B cell (primary cell): ENCODE measurements around the gene DEFB123. TPM values are rescaled to one million over a fixed set of nuclear protein-coding genes. Genes with fewer than 3 reads are reported as not detected.

Experiments
- ATAC-seq: fragments of 200-7000 bp; cut with Tn5 transposase; one replicate; pipeline ENCODE4 v1.10.0; 2021; ENCODE audit warnings: low read depth, mild to moderate bottlenecking, moderate number of reproducible peaks, moderate library complexity
- CTCF ChIA-PET: fragments of 350-600 bp; sonication (Branson Sonifier 250); formaldehyde crosslinking; loops from one replicate; lab custom pipeline; 2021; ENCODE audit warnings: antibody characterized with exemption, inconsistent platforms; lab: Charles Lee
- POLR2A ChIA-PET: fragments of 350-600 bp; sonication (Branson Sonifier 250); formaldehyde crosslinking; loops from one replicate; lab custom pipeline; 2021; ENCODE audit warnings: antibody characterized with exemption; lab: Charles Lee
- DNase-seq: peaks from one replicate; pipeline ENCODE4 v3.0.0; 2013
- H2AFZ ChIP-seq: 2 replicates; pipeline ENCODE4 v1.6.1; 2012; ENCODE audit warnings: mild to moderate bottlenecking, low read depth, low read length; ENCODE audit not compliant: insufficient read depth, poor library complexity, severe bottlenecking
- H3K27ac ChIP-seq, 2 donors: 1 replicate in 1 of 2; 2 replicates in 1 of 2; pipeline ENCODE4 v1.5.1; 2012 to 2013; ENCODE audit warnings: low read length in 2 of 2, mild to moderate bottlenecking in 2 of 2, moderate library complexity in 1 of 2
- H3K27me3 ChIP-seq, 4 experiments: fragments of 200-600 bp in 1 of 4; sonication (generic) in 1 of 4; replicated peaks in 1 of 4; 1 replicate in 2 of 4; 2 replicates in 2 of 4; pipeline versions ENCODE4 v1.6.1 to v1.7.0; 2013 to 2016; ENCODE audit warnings: low read length in 3 of 4, mild to moderate bottlenecking in 2 of 4, mixed read lengths in 1 of 4, moderate library complexity in 1 of 4; ENCODE audit not compliant: insufficient read depth in 4 of 4, control insufficient read depth in 3 of 4; ENCODE audit errors: control extremely low read depth in 1 of 4
- H3K36me3 ChIP-seq, 2 experiments: replicated peaks in 1 of 2; 1 replicate in 1 of 2; 2 replicates in 1 of 2; pipeline versions ENCODE4 v1.6.1 to v1.7.1; 2013; ENCODE audit warnings: low read length in 1 of 2; ENCODE audit not compliant: insufficient read depth in 2 of 2, control insufficient read depth in 1 of 2; ENCODE audit errors: control extremely low read depth in 1 of 2, extremely low read depth in 1 of 2
- H3K4me1 ChIP-seq, 2 donors: fragments of 200-600 bp in 1 of 2; sonication (generic) in 1 of 2; 1 replicate in 1 of 2; 2 replicates in 1 of 2; pipeline versions ENCODE4 v1.5.1 to v1.6.1; 2013 to 2017; ENCODE audit warnings: low read length in 2 of 2; ENCODE audit not compliant: control insufficient read depth in 2 of 2, insufficient read depth in 2 of 2
- H3K4me2 ChIP-seq: replicated peaks from 2 replicates; pipeline ENCODE3; 2012; ENCODE audit warnings: mild to moderate bottlenecking, low read depth, low read length; ENCODE audit not compliant: poor library complexity, severe bottlenecking
- H3K4me3 ChIP-seq, 5 experiments: fragments of 200-600 bp in 1 of 5; sonication (generic) in 1 of 5; 1 replicate in 3 of 5; 2 replicates in 2 of 5; pipeline versions ENCODE4 v1.5.1 to v1.7.0; 2011 to 2016; ENCODE audit warnings: low read length in 4 of 5, mild to moderate bottlenecking in 4 of 5, low read depth in 2 of 5, control low read depth in 1 of 5, moderate library complexity in 1 of 5; ENCODE audit not compliant: insufficient read depth in 1 of 5; ENCODE audit errors: control extremely low read depth in 1 of 5, extremely low read depth in 1 of 5
- H3K79me2 ChIP-seq: fragments of 200-600 bp; sonication (generic); one replicate; pipeline ENCODE4 v1.6.0; 2016; ENCODE audit warnings: low read length; ENCODE audit not compliant: control insufficient read depth, insufficient read depth
- H3K9ac ChIP-seq: fragments of 200-600 bp; sonication (generic); 2 replicates; pipeline ENCODE4 v1.6.1; 2017; ENCODE audit warnings: mild to moderate bottlenecking, low read length, moderate library complexity
- H3K9me3 ChIP-seq, 3 donors: one replicate each; pipeline versions ENCODE4 v1.6.1 to v1.7.1; 2013; ENCODE audit warnings: low read length in 2 of 3; ENCODE audit not compliant: control insufficient read depth in 2 of 3, insufficient read depth in 1 of 3; ENCODE audit errors: control extremely low read depth in 1 of 3
- H4K20me1 ChIP-seq: 2 replicates; pipeline ENCODE4 v1.6.0; 2012; ENCODE audit warnings: mild to moderate bottlenecking, low read length; ENCODE audit not compliant: insufficient read depth, control insufficient read depth, poor library complexity, severe bottlenecking
- H3K27ac Mint-ChIP-seq: one replicate; pipeline ENCODE4 v1.8.0; 2021; ENCODE audit warnings: mixed read lengths
- H3K27me3 Mint-ChIP-seq: one replicate; pipeline ENCODE4 v1.8.0; 2021; ENCODE audit warnings: mixed read lengths
- H3K4me1 Mint-ChIP-seq: one replicate; pipeline ENCODE4 v1.8.0; 2021; ENCODE audit warnings: mixed read lengths
- H3K4me3 Mint-ChIP-seq: one replicate; pipeline ENCODE4 v1.8.0; 2021; ENCODE audit warnings: mixed read lengths
- H3K9me3 Mint-ChIP-seq: one replicate; pipeline ENCODE4 v1.8.0; 2022; ENCODE audit warnings: mixed read lengths; ENCODE audit not compliant: insufficient read depth
- EZH2 ChIP-seq: IDR thresholded peaks from 2 replicates; pipeline ENCODE4 v1.6.1; 2012; ENCODE audit warnings: borderline replicate concordance, low read depth, mild to moderate bottlenecking, moderate library complexity, low read length; ENCODE audit not compliant: insufficient read depth, poor library complexity, severe bottlenecking
- WGBS: methylation state at CpG from one replicate; pipeline ENCODE4 v1.1.5; 2013; ENCODE audit warnings: missing lambda C conversion rate; ENCODE audit not compliant: insufficient coverage; 5-methylcytosine and 5-hydroxymethylcytosine counted together
- intact Hi-C: fragments of 100-400 bp; cut with micrococcal nuclease; formaldehyde crosslinking; loops from one replicate; pipeline ENCODE4 v1.10.0; 2022
- polyA plus RNA-seq: library from polyadenylated mRNA; depleted of rRNA; stranded (reverse); fragments of >200 nt; gene quantifications from 2 replicates; pipeline ENCODE4 v1.2.3, GENCODE V29; 2012
- total RNA-seq, 2 donors: library from RNA; stranded (reverse); fragments of 120-200 nt in 1 of 2; gene quantifications; 1 replicate in 1 of 2; 2 replicates in 1 of 2; pipeline versions ENCODE4 v1.2.3 to v1.2.4, GENCODE V29; 2013 to 2022
- TF ChIP-seq, protein P1 (sequence below): fragments of 200-600 bp; IDR thresholded peaks from one replicate; pipeline ENCODE4 v1.8.0; 2022; ENCODE audit warnings: antibody characterized with exemption, mild to moderate bottlenecking

DEFB123 gene
- total and polyA plus RNA-seq, 2 donors (not counting 1 experiment from before 2014, with no cell fraction given), result not detected

GRCh38 chr20:31406115-31406514 lies 34.3 kb upstream of the DEFB123 start, which contains the start of gene DEFB121:
Gene DEFB121 (minus strand): TSS chr20:31406215. CDS start chr20:31406152, 63 bp downstream.
- POLR2A ChIA-PET, result no interaction called here
- H3K4me3 ChIP-seq, result no peak within 1 kb of the TSS
- CTCF ChIA-PET, result no interaction called here
- DNase-seq, result no peak
- no peak within 1 kb of the TSS for H2AFZ ChIP-seq
- peaks cover 0 to 3% (median 0%) of the 10 kb centered on the region in 3 donors for H3K9me3 ChIP-seq
- no peak within 1 kb of the TSS for H3K27ac ChIP-seq
- H3K27me3 Mint-ChIP-seq, result peaks cover 2% of the 10 kb centered on the region
- H3K79me2 ChIP-seq, result no peaks in the 10 kb centered on the region
- TF ChIP-seq, protein P1, sequence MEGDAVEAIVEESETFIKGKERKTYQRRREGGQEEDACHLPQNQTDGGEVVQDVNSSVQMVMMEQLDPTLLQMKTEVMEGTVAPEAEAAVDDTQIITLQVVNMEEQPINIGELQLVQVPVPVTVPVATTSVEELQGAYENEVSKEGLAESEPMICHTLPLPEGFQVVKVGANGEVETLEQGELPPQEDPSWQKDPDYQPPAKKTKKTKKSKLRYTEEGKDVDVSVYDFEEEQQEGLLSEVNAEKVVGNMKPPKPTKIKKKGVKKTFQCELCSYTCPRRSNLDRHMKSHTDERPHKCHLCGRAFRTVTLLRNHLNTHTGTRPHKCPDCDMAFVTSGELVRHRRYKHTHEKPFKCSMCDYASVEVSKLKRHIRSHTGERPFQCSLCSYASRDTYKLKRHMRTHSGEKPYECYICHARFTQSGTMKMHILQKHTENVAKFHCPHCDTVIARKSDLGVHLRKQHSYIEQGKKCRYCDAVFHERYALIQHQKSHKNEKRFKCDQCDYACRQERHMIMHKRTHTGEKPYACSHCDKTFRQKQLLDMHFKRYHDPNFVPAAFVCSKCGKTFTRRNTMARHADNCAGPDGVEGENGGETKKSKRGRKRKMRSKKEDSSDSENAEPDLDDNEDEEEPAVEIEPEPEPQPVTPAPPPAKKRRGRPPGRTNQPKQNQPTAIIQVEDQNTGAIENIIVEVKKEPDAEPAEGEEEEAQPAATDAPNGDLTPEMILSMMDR, result no peak
- no peak for TF ChIP-seq EZH2
- H3K9me3 Mint-ChIP-seq, result peaks cover 2% of the 10 kb centered on the region
- no peak within 1 kb of the TSS for H3K4me2 ChIP-seq
- no peak within 1 kb of the TSS for H3K27ac Mint-ChIP-seq
- H3K9ac ChIP-seq, result no peak within 1 kb of the TSS
- no peaks in the 10 kb centered on the region for H4K20me1 ChIP-seq
- ATAC-seq, result no peak
- no peaks in the 10 kb centered on the region for H3K4me1 Mint-ChIP-seq
- no peaks in the 10 kb centered on the region for H3K36me3 ChIP-seq
- no peaks in the 10 kb centered on the region for H3K27me3 ChIP-seq
- H3K4me3 Mint-ChIP-seq, result no peak within 1 kb of the TSS
- WGBS, result 20% methylated on average over 1 of the region's 3 CpGs
- intact Hi-C loops, result no loop called here
- no peaks in the 10 kb centered on the region for H3K4me1 ChIP-seq

- Histone ChIP-seq H3K27me3 (no peaks in the 10 kb centered on the region), H3K79me2 (no peaks in the 10 kb centered on the region), H3K4me2 (no peak overlapping the region), H3K36me3 (no peaks in the 10 kb centered on the region), H3K9me3 (peaks cover 0 to 3% (median 0%) of the 10 kb centered on the region in 3 donors), H3K4me3 (no peak overlapping the region), H3K9ac (no peak overlapping the region), H3K27ac (no peak overlapping the region), H3K4me1 (no peaks in the 10 kb centered on the region), H4K20me1 (no peaks in the 10 kb centered on the region), H2AFZ (no peak overlapping the region)
- no peak for DNase-seq
- H3K4me3 Mint-ChIP-seq, result no peak overlapping the region
- no peak overlapping the region for H3K27ac Mint-ChIP-seq
- POLR2A ChIA-PET, result no interaction called here
- H3K9me3 Mint-ChIP-seq, result peaks cover 2% of the 10 kb centered on the region
- CTCF ChIA-PET, result no interaction called here
- intact Hi-C loops, result no loop called here
- no peaks in the 10 kb centered on the region for H3K4me1 Mint-ChIP-seq
- no peak for TF ChIP-seq EZH2
- TF ChIP-seq, protein P1, result no peak
- ATAC-seq, result no peak
- peaks cover 2% of the 10 kb centered on the region for H3K27me3 Mint-ChIP-seq
- WGBS, result no CpG with 5 or more reads among the region's 1 CpG
Measured at GRCh38 chr20:31410011-31410410, 30.4 kb upstream of the DEFB123 start.
